ENCODE measurements around the gene SUPT4H1.

SUPT4H1 gene

DNA sequence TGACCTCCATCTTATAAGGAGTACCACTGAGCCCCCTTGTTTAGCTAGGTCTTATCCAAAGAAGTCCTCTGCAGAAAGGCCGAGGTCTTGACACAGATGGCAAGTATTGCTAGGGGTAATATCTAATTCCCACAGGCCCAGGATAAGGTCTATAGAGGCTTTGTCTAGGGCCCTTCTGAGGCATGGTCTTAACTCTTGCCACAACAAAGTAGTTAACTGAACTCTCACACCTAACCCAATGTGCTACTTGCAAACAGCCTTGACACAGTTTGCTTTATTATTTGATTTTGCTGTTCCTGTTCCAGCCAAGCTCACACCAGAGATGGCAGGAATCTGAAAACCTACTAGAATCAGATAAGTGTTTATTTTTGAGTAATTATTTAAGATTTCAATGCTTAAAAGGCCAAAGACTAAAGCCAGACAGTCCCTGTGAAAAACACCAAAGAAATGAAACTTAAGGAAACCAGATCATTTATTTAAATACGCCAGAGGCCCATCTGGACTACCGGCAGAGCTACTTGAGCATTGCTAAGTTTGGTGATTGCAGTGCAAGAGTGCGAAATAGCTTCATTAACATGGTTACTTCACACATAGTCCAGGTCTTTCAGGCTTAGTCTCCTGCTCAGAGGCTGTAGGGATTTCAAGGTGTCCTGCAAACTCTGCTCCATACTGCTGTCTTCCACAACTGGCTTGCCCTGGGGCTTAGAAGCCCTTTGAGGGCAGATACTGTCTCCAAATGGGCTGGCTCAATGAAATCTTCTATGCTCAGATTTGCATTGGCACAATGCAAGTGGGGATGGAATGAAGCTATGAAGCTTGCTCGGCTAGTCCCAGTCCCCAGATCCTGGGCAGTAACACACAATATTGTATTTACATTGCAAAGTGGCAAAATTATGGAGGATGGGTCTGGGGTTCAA, 28.5 kb upstream of the SUPT4H1 start:
- no peak for DNase-seq

DNA sequence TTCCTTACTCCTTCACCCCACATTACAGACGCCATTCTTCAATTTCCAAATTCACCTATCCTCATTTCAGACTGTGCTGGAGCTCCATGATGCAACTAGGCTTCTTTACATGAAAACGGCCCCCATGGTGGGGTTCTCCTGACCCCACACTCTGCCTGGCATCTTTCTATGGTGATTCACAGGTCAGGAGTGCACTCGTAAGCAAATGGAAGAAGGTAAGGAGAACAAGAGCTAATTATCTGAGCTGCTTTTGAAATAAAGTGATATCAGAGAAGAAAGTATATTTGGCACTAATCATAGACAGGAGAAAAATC, 27.5 kb upstream of the SUPT4H1 start:
- DNase-seq, result no peak

- DNase-seq, result no peak
Observed at GRCh38 chr17:58378733-58379510, 26.9 kb upstream of the SUPT4H1 start.

GRCh38 chr17:58377661-58378060, 25.7 kb upstream of the SUPT4H1 start:
- no peak for DNase-seq

DNA sequence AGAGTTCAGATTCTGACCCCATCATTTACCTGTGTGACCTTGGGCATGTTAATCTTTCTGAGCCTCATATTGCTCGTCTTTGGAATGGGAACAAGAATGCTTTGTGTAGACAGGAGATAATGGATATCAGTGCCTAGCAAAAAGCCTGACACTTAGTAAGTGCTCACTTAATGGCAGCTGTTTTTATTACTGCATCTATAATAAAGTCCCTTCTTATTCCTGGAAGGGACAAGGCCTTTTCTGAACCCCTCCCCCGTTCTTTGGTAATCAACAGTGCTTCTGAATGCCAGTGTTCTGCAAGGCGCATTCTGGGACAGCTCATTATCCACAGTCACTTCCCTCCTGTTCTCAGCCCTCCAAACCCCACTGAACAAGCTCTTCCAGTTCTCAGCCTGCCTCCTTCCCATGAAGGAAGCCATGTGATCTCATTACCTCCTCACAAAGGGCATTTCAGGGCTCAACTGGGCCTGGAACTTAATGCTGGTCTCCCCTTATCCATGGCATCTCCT, 25.1 kb upstream of the SUPT4H1 start:
- DNase-seq, result no peak

DNA sequence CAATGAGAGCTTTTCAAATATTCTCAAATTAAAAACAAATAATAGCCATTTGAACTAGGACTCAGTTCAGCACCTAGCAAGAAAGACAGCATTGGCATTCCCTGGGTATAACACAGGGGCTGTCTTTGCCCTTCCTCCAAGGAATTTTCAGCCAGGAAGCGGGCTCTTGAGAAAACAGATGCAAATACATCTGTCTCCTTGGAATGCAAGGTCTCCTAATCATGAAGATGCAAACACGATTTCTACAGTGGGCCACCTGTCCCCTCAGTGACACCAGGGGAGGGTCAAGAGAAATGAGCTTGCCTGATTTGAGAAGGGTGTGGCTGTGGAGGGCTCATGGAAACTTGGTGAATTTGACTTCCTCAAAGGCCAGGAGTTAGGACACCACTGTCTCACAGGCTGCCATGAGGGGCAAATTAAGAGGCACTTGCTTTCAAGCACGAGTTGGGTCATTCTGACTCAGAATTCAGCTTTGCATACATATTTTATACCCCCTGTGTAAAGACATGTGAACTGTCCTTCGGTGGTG, 24.5 kb upstream of the SUPT4H1 start:
- DNase-seq, result no peak

GRCh38 chr17:58375811-58376210, 23.8 kb upstream of the SUPT4H1 start:
- no peak for DNase-seq

DNA sequence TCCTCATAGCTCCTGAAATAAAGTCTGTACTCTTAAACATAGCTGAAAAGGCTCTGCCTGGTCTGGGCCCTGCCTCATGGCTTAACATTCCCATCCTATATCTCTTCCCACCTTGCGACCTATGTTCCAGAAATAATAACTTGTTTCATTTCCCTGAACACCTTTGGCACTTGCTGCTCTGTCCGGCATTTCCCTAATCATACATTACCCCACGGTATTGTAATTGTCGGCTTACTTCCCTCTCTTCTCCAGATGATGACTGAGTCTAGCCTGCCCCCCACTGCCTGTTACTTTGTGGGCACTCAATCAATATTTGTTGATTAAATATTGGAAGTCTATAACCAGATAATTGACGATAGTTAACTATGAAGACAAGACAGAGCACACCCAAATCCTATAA, 23.3 kb upstream of the SUPT4H1 start:
- DNase-seq, result no peak

DNA sequence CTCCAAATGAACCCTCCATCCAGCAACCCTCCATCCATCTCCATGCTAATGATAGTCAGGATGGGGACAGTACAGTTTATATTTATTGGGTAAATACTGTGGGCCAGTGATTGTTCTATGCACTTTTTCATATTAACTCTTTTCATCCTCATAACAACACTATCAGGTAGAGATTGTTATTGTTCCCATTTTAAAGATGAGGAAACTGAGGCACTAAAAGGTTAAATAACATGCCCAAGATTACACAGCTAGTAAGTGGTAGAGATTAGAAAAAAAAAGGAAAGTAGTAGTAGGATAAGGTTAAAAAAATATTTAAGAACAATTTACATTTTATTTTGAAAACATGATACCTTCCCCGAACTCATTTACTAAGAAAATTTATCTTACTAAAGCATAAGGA, 21.9 kb upstream of the SUPT4H1 start:
- no peak for DNase-seq

DNA sequence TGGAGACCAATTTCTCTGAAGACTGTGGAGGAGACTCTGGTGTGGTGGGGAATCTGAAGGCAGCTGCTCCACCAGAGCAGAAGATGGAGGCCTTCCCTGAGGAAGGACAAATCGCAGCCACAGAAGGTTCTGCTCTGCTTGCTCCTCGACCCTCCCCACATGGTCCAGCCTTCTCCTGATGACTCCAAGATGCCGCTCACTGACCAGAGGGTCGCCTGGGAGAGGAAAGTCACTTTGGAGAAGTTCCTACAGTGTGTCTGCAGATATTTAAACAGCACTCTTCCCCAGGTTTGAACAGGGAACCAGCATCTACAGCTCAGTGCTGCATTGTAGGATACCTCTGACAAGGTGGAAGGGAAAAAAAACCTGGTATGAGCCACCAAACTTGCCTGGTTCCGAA, 21.0 kb upstream of the SUPT4H1 start:
- DNase-seq, result no peak

DNA sequence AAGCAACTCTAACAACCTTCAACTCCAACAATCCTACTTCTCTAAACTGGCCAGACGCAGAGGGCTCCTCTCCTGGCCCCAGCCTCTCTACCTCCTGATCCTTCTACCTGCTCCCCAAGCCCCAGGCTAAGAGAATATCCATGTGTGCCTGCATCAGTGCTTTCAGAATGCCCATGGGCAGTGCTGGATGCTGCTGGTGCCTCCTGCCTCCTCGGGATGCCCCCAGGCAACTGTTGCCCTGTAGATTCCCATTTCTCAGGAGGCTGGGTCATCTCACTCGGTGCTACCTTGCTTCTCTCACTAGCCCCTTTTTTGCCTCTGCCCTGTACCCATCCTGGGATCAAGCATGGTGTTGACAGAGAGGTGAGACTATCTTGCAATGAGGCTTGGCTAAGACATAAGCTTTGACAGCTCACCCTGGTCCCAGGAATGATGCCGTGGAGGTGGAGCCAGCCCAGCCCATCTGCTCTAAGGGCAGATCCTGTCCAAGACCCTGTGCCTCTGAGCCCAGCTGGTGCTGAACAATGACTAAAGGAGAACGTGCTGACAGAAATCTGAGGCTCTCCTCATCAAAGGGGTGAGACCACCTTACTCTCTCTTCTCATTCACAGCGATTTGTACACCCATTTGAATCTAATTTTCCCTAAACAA, 19.4 kb upstream of the SUPT4H1 start:
- no peak for DNase-seq

GRCh38 chr17:58370716-58371115, 18.7 kb upstream of the SUPT4H1 start:
- no peak for DNase-seq

GRCh38 chr17:58370309-58370708, 18.3 kb upstream of the SUPT4H1 start:
- DNase-seq, result no peak

DNA sequence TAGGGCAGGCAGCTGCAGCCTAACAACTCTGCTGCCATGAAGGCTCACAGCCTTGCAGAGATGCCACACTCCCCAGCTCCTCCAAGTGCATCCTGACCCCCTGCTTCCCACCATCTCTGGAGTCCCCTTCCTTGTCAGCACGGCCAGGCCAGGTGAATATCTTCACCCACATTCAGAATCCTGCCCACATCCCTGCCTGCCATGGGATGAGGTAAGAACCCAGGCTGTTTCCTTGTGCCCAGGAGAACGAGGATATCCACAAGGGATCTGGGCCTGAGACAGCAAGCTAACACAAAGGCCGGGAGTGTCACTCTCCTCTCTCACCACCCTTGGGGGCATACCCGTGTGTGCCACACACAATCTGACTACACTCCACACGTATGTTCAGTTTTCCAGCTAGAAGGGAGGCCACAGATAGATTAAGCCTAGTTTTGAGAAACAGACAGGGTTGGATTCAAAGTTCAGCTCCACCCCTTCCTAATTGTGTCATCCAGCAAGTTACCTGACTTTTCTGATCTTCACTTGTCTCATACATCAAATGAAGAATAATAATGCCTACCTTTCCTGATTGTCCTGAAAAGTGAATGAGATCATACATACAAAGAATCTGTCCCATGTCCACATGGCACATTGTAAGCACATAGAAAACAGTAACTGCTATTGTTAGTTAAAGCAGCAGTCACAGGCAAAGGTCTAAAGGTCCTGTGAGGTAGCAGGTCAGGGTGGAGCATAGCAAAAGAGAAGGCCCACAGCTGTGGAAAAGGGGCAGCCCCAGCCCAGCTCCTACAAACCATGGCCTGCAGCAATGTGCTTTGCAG, 17.4 kb upstream of the SUPT4H1 start:
- DNase-seq, result no peak

DNA sequence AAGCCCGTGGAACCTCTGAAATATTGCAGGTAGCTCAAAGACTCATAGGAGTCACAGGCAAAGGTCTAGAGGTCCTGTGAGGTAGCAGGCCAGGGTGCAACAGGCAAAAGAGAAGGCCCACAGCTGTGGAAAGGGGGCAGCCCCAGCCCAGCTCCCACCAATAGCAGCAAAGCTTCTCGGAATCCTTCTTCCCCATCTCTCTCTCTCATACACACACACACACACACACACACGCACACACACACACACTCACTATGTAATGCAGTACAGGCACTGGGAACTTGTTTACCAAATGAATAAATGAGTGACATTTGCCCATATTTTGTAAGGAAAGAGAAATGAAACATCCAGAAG, 16.8 kb upstream of the SUPT4H1 start:
- no peak for DNase-seq

DNA sequence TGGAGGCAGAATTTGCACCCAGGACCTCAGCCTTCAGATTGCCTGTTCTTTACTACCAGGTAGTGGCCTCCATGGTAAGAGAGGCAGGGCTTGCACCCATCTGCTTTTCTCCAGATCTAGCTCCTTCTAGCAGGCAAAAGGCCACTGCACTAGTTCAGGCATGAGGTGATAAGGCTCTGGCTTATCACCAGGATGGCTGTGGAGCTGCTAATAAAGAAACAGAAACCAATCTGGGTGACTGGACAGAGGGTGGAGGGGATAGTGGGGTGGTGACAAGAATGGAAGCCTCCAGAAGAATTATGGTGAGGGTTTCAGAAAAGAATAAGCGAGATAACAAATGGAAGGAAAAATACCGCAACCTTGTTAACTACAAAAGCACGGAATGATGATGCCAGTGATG, 15.5 kb upstream of the SUPT4H1 start:
- no peak for DNase-seq

DNA sequence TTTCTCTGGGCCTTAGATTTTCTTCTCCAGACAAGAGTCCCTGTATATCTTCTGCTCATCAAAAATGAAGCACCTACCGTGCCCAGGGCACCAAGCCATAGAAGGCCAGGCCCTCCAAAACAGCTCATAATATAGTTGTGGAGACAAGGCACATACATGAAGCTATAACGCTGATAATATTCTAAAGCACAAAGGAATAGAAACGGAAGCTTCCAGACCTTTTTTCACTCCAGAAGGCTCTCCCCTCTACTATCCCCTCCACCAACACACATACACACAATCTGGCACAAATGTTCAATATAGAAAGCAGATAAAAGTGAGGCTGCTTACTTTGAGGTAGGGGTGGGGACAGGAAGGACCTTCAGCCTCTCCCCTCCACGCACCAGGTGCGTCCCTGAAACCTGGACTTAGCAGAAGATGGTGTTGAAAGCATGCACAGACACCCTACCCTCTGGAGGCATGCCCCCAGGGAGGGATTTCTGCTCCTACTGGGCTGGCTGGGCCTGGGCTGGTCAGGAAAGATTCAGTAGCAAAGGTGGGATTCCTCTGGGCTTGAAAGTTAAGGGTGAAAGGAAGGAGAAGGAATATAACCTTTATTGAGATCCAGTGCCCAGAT, 14.1 kb upstream of the SUPT4H1 start:
- no peak for DNase-seq

- DNase-seq, result no peak
Observed at GRCh38 chr17:58365185-58365979, 13.4 kb upstream of the SUPT4H1 start.

DNA sequence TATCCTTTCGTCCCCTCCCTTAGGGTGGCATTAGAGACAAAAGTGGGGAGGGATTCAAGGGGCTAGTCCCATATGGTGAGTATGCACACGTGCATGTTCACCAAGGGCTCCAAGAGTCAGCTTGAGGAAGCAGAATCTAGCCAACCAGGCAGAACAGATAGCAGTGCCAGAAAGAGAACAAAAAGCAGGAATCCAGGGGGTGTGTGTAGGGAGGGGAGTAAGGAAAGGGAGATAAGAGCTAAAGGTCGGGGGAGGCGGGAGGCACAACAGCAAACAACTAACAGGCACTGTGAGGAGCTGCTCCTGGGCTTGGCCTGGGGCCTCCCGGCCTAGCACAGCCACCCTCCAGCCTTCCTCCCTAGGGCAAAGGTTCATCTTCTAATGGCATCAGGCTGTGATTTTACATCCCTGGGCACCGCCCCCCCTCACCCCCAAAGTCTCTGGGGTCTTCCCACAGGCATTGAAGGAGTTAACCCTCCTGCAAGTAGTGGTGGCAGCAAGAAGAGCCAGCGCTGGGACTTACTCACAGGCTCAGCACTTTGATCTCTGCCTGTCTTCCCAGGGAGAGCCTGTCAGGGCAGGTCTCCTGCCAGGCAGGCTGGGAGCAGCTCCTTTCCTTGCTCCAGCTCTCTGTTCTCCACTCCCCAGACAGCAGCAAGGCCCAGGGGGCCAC, 12.4 kb upstream of the SUPT4H1 start:
- DNase-seq, result no peak

GRCh38 chr17:58363457-58364185, 11.6 kb upstream of the SUPT4H1 start:
- DNase-seq, result no peak

Data from activated naive CD4-positive, alpha-beta T cell treated with anti-CD3 and anti-CD28 coated beads, Interleukin-2, amount 50 U/mL, for 16 hours (primary cell).